ENCODE results near the gene MAPK11.

MAPK11 gene

DNA sequence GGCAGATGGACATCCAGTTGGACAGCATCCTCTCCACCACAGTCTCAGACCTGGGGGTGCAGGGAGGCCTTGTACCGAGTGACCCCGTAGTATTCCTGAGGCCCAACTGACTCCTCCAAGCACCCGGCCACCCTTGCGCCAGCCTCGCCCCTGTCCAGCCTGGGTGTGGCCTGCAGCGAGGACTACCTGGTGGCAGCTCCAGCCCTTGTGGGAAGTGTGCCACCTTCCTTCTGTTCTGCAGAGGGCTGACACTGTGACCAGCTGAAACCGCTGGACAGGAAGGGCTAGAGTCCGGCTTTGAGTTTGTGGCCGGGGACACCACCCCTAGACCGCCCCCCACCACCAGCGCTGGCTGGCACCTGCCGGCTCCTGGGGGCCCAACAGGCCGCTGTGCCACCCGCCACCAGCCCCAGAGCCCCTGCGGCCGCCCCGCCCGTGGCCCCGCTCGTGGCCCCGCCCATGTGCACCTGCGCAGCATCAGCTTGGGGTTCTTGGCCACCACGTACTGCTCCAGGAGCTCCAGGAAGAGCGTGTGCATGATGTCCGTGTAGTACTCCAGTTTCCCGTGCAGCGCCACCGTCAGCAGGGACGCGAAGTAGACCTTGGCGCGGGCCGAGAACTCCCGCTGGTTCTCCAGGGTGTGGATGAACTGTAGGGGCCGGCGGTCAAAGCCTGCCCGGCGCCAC, 10.0 kb upstream of the MAPK11 start:
- H3K36me3 ChIP-seq, result peaks cover 87 to 98% (median 94%) of the 10 kb centered on the region in 11 experiments

DNA sequence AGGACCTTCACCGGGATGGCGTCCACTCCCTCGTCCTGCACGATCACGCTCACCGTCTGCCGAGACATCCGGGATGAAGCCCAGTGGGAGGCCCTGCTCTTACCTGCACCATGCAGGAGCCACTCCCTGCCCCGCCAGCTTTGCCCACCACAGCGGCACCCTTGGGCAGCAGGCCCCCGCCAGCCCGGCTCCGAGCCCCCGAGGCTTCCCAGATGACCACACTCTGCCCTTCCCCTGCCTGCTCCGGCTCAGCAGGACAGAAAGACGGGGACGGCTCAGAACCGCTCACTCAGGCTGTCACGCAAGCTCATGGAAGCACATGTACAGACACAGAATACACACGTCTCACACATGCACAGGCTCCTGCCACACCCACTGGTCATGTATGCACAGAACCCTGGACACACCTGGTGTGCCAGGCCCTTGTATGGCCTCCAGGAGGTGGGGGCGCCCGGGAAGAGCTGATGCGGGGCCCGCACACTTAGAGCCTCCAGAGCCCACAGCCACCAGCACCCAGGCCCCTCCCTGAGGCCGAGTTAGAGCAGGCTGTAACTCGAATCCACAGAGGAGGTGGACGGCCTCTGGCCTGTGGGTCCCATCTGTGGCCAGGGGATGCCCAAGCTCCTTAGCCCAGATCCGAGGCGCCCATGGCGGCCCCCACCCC, 8.9 kb upstream of the MAPK11 start:
- no peak for TF ChIP-seq Cebpa-rat (IDR thresholded peaks at IDR 0.05)
- Histone ChIP-seq H3K27ac (no peak overlapping the region), H3K36me3 (peaks cover 81 to 93% (median 88%) of the 10 kb centered on the region in 11 experiments), H3K4me2 (no peak overlapping the region), H4K20me1 (peaks cover 51 to 96% (median 76%) of the 10 kb centered on the region in 11 experiments; a peak in 21 of 22 replicates), H3K9me3 (replicated peaks in 1 of 11) (peaks cover 0 to 4% (median 0%) of the 10 kb centered on the region in 11 experiments; a peak in 3 of 22 replicates), H3K4me1 (peaks cover 12 to 22% (median 15%) of the 10 kb centered on the region in 10 experiments; a peak in 19 of 20 replicates), H3K27me3 (no peaks in the 10 kb centered on the region), H3K4me3 (no peak overlapping the region), H3K9ac (no peak overlapping the region)

More for the DNA sequence above, 10.0 kb upstream of the MAPK11 start:
- Histone ChIP-seq H4K20me1 (peaks cover 55 to 99% (median 81%) of the 10 kb centered on the region in 11 experiments; a peak in 21 of 22 replicates), H3K27me3 (no peaks in the 10 kb centered on the region), H3K4me3 (no peak overlapping the region), H3K27ac (no peak overlapping the region), H3K4me2 (no peak overlapping the region), H3K9me3 (replicated peaks in 1 of 11) (peaks cover 0 to 4% (median 0%) of the 10 kb centered on the region in 11 experiments; a peak in 3 of 22 replicates), H3K9ac (no peak overlapping the region), H3K4me1 (peaks cover 8 to 16% (median 9%) of the 10 kb centered on the region in 10 experiments; a peak in 18 of 20 replicates)
- TF ChIP-seq Cebpa-rat (IDR thresholded peaks at IDR 0.05), result no peak

DNA sequence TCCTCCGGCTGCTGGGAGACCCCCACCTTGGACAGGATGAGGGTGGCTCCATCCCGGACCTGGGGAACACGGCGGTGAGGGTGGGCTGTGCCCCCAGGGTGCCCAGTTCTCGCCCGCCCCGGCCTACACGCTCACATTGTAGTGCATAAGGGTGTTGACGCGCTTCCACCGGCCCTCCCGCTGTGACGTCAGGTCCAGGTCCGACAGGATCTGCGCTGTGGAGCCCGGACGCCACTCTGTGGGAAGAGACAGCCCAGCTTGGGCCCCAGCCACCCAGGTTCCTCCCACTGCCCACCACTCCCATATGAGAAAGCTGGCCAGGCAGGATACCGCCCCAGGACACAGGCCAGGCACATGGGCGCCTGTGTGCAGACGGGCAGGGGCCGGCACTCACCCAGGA, 8.3 kb upstream of the MAPK11 start:
- H4K20me1 ChIP-seq, result peaks cover 58 to 96% (median 79%) of the 10 kb centered on the region in 11 experiments; a peak in 21 of 22 replicates
- peaks cover 76 to 92% (median 85%) of the 10 kb centered on the region in 11 experiments for H3K36me3 ChIP-seq
- H3K9me3 ChIP-seq (replicated peaks in 1 of 11), result peaks cover 0 to 4% (median 0%) of the 10 kb centered on the region in 11 experiments; a peak in 3 of 22 replicates

DNA sequence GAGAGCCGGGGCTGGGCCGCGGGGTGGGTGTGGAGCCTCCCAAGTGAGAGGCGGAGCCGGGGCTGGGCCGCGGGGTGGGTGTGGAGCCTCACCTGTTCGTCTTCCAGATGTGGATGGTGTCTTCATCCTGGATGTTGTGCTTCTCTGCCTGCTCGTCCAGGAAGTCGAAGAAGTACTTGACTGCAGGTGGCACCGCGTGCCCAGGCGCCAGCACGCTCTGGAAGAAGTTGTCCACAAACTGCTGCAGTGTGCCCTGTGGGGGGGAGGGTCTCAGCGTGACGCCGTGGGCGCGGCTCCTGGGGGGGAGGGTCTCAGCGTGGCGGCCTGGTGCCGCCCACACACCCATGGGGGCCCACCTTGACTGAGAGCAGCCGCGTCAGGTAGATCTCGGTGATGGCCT, 7.6 kb upstream of the MAPK11 start:
- H3K36me3 ChIP-seq, result peaks cover 70 to 85% (median 79%) of the 10 kb centered on the region in 11 experiments
- H3K4me2 ChIP-seq, result no peak overlapping the region
- peaks cover 14 to 28% (median 20%) of the 10 kb centered on the region in 10 experiments for H3K4me1 ChIP-seq
- peaks cover 59 to 95% (median 78%) of the 10 kb centered on the region in 11 experiments for H4K20me1 ChIP-seq
- no peaks in the 10 kb centered on the region for H3K27me3 ChIP-seq
- no peak overlapping the region for H3K27ac ChIP-seq
- H3K4me3 ChIP-seq, result no peak overlapping the region
- H3K9me3 ChIP-seq (replicated peaks in 1 of 11), result peaks cover 0 to 4% (median 0%) of the 10 kb centered on the region in 11 experiments; a peak in 3 of 22 replicates
- TF ChIP-seq Cebpa-rat (IDR thresholded peaks at IDR 0.05), result no peak
- H3K9ac ChIP-seq, result no peak overlapping the region

More for the DNA sequence above, 8.3 kb upstream of the MAPK11 start:
- no peak overlapping the region for H3K4me2 ChIP-seq
- TF ChIP-seq Cebpa-rat (IDR thresholded peaks at IDR 0.05), result no peak
- no peak overlapping the region for H3K4me3 ChIP-seq
- H3K4me1 ChIP-seq, result peaks cover 12 to 26% (median 18%) of the 10 kb centered on the region in 10 experiments; a peak in 19 of 20 replicates
- no peaks in the 10 kb centered on the region for H3K27me3 ChIP-seq
- H3K9ac ChIP-seq, result no peak overlapping the region
- no peak overlapping the region for H3K27ac ChIP-seq

DNA sequence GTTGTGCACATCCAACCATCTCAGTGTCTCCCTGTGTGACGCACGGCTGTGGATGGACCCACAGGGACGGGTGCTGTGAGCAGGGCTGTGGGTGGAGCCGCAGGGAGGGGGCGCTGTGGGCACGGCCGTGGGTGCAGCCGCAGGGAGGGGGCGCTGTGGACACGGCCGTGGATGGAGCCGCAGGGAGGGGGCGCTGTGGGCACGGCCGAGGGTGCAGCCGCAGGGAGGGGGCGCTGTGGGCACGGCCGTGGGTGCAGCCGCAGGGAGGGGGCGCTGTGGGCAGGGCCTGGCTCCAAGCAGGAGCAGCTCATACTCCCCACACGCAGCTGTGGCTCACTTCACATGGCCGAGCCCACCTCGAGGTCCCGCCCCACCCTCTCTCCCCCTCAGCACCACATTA, 6.0 kb upstream of the MAPK11 start:
- H3K36me3 ChIP-seq, result peaks cover 54 to 69% (median 63%) of the 10 kb centered on the region in 11 experiments
- H3K9ac ChIP-seq, result no peak overlapping the region
- no peak for TF ChIP-seq Cebpa-rat (IDR thresholded peaks at IDR 0.05)
- H3K4me1 ChIP-seq, result peaks cover 29 to 44% (median 36%) of the 10 kb centered on the region in 10 experiments
- H3K4me2 ChIP-seq, result peak overlapping the region in 3 of 11 experiments; percentile 5 to 42 (median 17); a peak in 2 of 22 replicates
- no peak overlapping the region for H3K27ac ChIP-seq
- peaks cover 0 to 6% (median 3%) of the 10 kb centered on the region in 11 experiments; a peak in 7 of 22 replicates for H3K27me3 ChIP-seq
- peaks cover 0 to 4% (median 0%) of the 10 kb centered on the region in 11 experiments; a peak in 3 of 22 replicates for H3K9me3 ChIP-seq (replicated peaks in 1 of 11)
- H4K20me1 ChIP-seq, result peaks cover 61 to 93% (median 72%) of the 10 kb centered on the region in 11 experiments
- H3K4me3 ChIP-seq, result no peak overlapping the region

DNA sequence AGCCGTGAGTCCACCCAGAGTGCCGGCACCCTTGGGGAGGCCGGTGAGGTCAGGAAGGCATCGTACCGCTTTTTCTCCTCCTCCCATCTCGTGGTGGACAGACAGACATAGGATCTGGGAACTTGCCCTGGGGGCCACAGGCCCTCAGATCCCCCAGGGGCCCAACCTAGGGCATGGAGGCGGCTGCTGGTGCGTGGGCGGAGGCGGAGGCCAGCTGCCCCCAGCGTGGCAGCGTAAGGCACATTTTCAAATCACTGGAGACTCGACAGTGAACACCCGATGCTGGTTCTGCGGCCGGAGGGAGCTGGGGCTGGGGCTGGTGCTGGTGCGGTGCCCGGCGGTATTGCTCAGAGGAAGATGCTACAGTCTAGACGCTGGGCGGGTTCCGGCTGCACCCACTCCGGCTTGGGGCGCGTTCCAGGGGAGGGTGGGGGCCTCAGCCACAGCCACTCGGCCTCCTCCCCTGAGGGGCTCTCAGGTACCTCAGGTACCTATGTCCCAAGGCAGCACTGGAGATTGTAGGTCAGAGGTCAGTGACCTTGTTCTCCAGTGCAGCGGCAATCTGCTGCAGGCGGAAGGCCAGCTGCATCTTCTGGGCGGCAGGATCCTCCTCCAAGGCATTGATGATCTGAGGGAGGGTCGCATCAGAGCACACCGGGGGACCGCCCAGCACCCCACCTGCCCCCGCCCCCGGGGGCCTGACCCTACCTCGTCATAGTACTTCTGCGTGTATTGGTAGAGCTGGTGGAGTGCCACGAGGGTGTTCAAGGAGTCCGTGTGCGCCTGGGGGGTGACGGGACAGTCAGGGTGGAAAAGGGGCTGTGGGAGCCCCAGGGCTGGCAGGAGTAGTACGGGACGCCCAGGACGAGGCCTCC, 5.2 kb upstream of the MAPK11 start:
- H3K27me3 ChIP-seq, result peaks cover 0 to 10% (median 6%) of the 10 kb centered on the region in 11 experiments; a peak in 7 of 22 replicates
- H4K20me1 ChIP-seq, result peaks cover 61 to 94% (median 75%) of the 10 kb centered on the region in 11 experiments
- peak overlapping the region in 9 of 11 experiments; percentile 5 to 42 (median 15); a peak in 8 of 22 replicates for H3K4me2 ChIP-seq
- peaks cover 36 to 51% (median 43%) of the 10 kb centered on the region in 10 experiments for H3K4me1 ChIP-seq
- H3K9ac ChIP-seq, result peak overlapping the region in 2 of 11 experiments; percentile 33 to 41; a peak in 1 of 22 replicates
- peaks cover 48 to 62% (median 56%) of the 10 kb centered on the region in 11 experiments for H3K36me3 ChIP-seq
- no peak for TF ChIP-seq Cebpa-rat (IDR thresholded peaks at IDR 0.05)
- peaks cover 0 to 4% (median 0%) of the 10 kb centered on the region in 11 experiments; a peak in 3 of 22 replicates for H3K9me3 ChIP-seq (replicated peaks in 1 of 11)
- H3K27ac ChIP-seq, result 0 out of 22 replicates have a peak overlapping the region, but pooled peaks of 1 of the 11 experiments have one; percentile 34
- no peak overlapping the region for H3K4me3 ChIP-seq

DNA sequence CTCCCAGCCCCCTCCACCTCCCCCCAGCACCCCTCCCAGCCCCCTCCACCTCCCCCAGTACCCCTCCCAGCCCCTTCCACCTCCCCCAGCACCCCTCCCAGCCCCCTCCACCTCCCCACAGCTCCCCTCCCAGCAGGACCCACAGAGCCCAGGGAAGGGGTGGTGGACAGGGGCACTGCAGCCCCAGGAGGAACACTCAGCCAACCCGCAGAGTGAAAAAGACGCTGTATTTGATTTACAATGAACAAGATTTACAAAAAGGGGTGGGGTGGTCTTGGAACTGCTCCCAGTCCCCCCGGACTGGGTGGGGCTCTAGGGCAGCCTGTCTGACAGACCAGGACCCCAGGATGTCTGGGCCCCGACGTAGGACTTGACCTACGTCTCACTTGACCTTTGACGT, 4.6 kb upstream of the MAPK11 start:
- TF ChIP-seq Cebpa-rat (IDR thresholded peaks at IDR 0.05), result no peak
- H3K27me3 ChIP-seq, result peaks cover 0 to 10% (median 6%) of the 10 kb centered on the region in 11 experiments; a peak in 7 of 22 replicates
- H3K27ac ChIP-seq, result 0 out of 22 replicates have a peak overlapping the region, but pooled peaks of 1 of the 11 experiments have one; percentile 34
- H3K9ac ChIP-seq, result 0 out of 22 replicates have a peak overlapping the region, but pooled peaks of 1 of the 11 experiments have one; percentile 33
- peaks cover 57 to 88% (median 70%) of the 10 kb centered on the region in 11 experiments for H4K20me1 ChIP-seq
- H3K36me3 ChIP-seq, result peaks cover 42 to 55% (median 50%) of the 10 kb centered on the region in 11 experiments
- peaks cover 38 to 54% (median 44%) of the 10 kb centered on the region in 10 experiments for H3K4me1 ChIP-seq
- peaks cover 0 to 4% (median 0%) of the 10 kb centered on the region in 11 experiments; a peak in 3 of 22 replicates for H3K9me3 ChIP-seq (replicated peaks in 1 of 11)
- H3K4me3 ChIP-seq, result no peak overlapping the region
- peak overlapping the region in 8 of 11 experiments; percentile 5 to 42 (median 16); a peak in 7 of 22 replicates for H3K4me2 ChIP-seq

Measured in BLaER1 treated with 17β-estradiol and CSF1 and Interleukin-3, amounts not matched to agents 10 nM and 100 nM (cell line).